Colon (tissue), 2 donors: ENCODE data around the gene GPR150.
A peak's percentile ranks its signal among the peaks of the same experiment; 100 is the strongest.
"Not testable (repeated sequence)": the region's sequence is repeated elsewhere in the genome, so short reads cannot be mapped to it uniquely, and the experiment has no call there.

ENCODE experiments used
- FAIRE-seq: peaks from 2 replicates; lab custom pipeline; 2012; peaks lifted over from hg19 to GRCh38; lab: Jason Lieb, UNC
- donor health status: control.
- donor health status: control.

The GPR150 gene

DNA sequence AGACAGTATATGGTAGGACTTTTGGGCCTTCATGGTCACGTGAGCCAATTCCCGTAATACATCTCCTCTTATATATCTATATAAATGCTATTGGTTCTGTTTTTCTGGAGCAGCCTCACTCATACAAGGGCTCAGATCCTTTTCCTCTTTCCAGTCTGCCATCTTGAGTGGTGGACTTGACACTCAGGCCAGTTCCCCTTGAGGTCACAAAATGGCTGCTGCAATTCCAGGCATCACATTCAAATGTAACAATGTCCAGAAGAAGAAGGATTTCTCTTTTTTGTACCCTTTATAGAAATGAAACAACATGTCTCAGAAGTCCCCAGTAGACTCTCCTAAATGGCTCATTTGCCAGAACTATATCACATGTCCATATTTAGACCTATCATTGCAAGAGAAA is 4.5 kb downstream of the GPR150 start:
- FAIRE-seq, result no peak

- FAIRE-seq, result no peak
These were observed 6.8 kb downstream of the GPR150 start for GRCh38 chr5:95626701-95627100.

DNA sequence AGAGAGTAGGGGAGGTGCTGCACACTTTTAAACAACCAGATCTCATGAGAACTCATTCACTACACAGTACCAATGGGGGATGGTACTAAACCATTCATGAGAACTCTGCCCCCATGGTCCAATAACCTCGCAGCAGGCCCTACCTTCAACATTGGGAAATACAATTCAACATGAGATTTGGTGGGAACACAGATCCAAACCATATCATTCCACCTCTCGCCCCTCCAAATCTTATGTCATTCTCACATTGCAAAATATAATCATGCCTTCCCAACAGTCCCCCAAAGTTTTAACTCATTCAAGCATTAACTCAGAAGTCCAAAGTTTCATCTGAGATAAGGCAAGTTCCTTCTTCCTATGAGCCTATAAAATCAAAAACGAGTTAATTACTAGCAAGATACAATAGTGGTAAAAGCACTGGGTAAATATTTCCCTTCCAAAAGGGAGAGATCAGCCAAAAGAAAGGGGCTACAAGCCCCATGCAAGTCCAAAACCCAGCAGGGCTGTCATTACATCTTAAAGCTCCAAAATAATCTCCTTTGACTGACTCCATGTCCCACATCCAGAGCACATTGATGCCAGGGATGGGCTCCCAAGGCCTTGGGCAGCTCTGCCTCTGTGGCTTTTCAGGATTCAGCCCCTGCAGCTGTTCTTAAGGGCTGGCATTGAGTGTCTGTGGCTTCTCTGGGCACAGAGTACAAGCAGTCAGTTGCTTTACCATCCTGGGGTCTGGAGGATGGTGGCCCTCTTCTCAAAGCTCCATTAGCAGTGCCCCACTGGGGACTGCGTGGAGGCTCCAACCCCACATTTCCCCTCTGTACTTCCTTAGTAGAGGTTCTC is 8.3 kb downstream of the GPR150 start:
- FAIRE-seq, result no peak

DNA sequence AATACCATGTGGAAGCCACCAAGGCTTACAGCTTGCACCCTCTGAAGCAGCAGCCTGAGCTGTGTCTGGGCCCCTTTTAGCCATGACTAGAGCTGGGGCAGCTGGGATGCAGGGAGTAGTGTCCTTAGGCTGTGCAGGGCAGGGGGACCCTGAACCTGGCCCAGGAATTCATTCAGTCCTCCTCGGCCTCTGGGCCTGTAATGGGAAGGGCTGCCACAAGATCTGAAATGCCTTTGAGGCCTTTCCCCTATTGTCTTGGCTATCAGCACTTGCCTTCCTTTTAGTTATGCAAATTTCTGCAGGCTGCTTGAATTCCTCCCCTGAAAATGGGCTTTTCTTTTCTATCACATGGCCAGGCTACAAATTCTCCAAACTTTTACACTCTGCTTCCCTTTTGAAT is 9.0 kb downstream of the GPR150 start:
- no peak for FAIRE-seq

GRCh38 chr5:95630394-95630917 is 10.6 kb downstream of the GPR150 start:
- FAIRE-seq, result no peak

DNA sequence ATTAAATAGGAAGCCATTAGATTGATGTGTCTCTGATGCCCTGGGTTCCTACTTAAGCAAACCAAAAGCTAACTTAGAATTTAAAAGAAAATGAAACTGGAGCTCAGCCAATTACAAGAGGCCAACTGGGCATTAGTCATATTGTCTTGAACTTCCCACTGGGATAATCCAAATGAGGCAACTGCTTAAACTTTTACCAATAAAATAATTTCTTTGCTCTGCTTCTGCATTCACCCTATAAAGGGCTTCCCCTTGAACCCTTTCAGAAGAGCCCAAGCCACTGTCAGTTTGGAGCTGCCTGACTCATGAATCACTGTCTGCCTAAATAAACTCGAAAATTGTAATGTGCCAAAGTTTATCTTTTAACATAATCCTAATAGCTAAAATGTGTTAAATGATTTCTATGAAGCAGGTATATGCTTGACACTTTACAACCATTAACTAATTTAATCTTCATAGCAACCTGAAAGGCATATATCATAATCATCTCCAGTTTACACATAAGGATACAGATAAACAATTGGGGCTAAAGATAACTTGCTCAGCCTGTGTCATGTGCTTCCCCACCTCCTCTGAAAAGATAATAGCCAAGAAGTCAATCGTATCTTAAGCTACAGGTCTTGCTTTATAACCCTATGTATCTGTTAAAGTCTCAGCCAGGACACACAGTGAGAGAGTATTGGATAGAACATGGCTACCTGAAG is 11.5 kb downstream of the GPR150 start:
- FAIRE-seq, result no peak

GRCh38 chr5:95631991-95632675 is 12.2 kb downstream of the GPR150 start:
- no peak for FAIRE-seq

DNA sequence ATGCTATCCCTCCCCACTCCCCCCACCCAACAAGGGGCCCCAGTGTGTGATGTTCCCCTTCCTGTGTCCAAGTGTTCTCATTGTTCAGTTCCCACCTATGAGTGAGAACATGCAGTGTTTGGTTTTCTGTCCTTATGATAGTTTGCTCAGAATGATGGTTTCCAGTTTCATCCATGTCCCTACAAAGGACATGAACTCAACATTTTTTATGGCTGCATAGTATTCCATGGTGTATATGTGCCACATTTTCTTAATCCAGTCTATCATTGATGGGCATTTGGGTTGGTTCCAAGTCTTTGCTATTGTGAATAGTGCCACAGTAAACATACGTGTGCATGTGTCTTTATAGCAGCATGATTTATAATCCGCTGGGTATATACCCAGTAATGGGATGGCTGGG is 13.1 kb downstream of the GPR150 start:
- not testable (repeated sequence) for FAIRE-seq

DNA sequence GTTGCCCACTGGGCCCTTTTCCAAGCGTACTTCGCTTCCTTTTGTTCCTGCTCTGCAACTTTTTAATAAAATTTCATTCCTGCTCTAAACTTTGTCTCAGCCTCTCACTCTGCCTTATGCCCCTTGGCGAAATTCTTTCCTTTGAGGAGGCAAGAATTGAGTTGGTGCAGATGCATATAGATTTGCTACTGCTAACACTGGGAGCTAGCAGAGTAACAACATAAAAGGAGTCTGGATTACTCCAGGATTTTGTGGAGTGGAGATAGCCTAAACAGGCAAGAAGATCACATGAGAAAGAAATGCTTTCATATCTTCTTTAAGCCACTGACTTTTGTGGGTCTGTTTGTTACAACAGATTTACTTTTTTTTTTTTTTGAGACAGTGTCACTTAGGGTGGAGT is 13.8 kb downstream of the GPR150 start:
- no peak for FAIRE-seq

- FAIRE-seq, result no peak
These were observed 14.2 kb downstream of the GPR150 start for GRCh38 chr5:95634081-95634480.

GRCh38 chr5:95638632-95639031 is 18.7 kb downstream of the GPR150 start:
- no peak for FAIRE-seq

- no peak for FAIRE-seq
These were observed 21.9 kb downstream of the GPR150 start for GRCh38 chr5:95641741-95642220.

DNA sequence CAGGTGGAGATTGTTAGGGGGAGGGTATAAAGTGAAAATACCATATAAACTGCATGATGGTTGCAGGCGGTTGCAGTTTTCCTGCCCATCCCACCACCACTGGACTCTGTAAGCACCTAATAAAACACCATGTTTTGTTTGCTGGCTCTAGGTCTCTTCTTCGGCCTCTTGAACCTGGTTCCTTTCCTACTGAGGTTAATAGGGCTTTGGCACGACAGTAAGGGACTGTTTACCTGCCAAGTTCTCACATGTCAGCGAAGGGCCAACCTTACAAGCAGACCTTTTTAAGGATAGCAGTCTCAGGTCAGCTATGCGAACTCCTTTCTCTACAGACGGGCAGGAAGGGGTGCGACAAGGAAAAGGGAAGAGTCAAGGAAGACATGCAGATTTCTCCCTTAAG is 23.3 kb downstream of the GPR150 start:
- FAIRE-seq, result no peak

- no peak for FAIRE-seq
These were observed 24.6 kb downstream of the GPR150 start for GRCh38 chr5:95644351-95645042.

DNA sequence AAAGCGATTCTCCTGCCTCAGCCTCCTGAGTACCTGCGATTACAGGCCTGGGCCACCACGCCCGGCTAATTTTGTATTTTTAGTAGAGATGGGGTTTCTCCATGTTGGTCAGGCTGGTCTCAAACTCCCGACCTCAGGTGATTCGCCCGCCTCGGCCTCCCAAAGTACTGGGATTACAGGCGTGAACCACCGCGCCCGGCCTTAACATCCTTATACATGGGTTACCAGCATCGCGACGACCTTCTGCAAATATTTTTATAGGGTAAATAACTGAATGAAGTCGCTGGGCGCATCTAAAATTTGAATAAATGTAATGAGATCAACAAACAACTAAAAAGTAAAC is 26.3 kb downstream of the GPR150 start:
- FAIRE-seq, result not testable (repeated sequence)

DNA sequence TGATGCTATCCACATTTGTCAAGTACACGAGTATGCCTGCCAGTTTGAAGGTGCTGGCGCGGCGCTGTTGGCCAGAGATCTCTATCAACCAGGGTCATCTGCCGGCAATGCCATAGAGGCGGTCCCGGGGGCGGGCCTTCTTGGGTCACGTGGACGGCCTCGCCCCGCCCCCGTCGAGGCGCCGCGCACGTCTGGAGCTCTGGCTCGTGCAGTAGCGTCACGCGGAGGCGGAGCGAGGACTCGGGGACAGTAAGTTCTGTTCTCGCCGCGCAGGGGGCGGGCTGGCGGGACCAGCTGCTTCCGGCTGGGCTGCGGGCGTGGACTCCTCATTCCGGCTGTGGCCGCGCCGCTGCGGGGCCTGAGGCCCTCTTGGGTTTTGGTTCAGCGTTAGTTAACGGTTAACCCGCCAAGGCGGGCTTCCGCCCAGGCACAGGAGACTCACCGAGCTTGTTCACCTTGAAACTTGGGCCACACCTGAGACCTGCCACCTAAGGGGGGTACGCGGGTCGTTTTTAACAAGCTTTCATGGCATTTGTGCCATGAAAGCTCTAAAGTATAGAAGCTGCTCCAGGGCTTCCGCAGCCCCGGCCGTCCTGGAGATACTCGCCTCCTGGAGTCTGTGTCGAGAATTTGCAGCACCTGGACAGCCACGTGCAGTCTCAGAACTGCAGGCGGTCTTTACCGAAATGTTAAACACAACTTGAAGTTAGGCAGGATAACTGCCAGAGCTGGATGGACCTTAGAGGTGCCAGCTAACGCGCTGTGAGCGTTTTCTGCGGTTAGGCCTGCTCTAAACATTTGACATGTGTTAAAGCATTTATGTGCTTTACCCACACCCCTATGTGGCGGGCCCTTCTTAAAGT is 26.9 kb downstream of the GPR150 start, which contains the start of gene RFESD:
RFESD (plus strand) TSS at position 209 of the 863 bp plus-strand sequence. CDS start 5,495 bp downstream, outside the sequence.
- peak; percentile 14 for FAIRE-seq

- no peak for FAIRE-seq
These were observed 28.3 kb downstream of the GPR150 start for GRCh38 chr5:95647886-95648860.

DNA sequence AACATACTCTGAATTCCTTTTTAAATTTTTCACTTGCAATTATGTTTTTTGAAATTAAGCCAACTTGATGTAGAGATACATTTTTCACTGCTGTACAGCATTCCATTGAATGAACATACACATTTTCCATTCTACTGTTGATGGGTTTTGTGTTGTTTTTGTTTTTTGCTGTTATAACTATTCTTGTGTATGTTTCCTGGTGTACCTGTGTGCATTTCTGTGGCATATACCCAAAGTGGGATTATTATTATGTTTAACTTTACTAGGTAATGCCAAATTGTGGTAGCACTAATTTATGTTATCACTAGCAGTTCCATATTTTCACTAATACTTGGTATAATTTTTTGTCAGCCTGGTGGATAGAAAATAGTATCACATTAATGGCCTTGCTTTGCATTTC is 29.4 kb downstream of the GPR150 start:
- FAIRE-seq, result no peak

DNA sequence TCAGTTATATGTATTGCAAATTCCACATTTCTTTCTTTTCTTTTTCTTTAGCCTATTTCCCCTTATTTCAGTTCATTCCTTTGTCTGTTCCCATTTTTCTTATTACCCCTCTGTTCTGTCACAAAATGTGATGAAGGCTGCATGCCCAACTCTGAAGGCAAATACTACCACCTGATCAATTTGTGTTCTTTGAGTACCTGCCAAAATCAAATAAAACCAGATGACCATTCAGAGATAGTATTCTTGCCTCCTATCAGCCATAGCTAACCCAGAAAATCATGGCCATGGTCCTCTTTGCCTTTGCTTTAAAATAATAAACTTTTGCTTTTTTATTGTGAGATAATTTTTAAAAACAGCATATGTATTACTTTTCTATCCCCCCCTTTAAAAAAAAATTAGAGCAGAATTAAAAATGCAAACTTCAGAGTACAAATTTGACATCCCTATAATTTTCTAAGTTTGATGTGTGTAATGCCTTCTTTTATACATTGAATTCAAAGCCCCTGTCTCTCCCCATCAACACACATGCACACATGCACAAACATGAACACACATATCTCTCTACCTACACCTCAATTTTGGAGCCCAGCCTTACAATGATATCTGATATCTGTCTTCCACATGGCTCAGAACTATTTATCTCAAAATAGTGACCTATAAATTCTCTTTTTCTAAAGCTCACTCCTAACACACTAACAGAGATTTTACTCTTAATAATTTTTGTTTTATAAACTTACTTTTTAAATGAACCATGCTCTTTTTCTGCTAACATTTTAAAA is 30.1 kb downstream of the GPR150 start:
- no peak for FAIRE-seq
